Lower lobe of right lung (tissue), 2 donors: Measurements from ENCODE around the gene LGALS7. TPM values are rescaled to one million over a fixed set of nuclear protein-coding genes. Genes with fewer than 3 reads are reported as not detected.
"Not testable (repeated sequence)": the region's sequence is repeated elsewhere in the genome, so short reads cannot be mapped to it uniquely, and the experiment has no call there.

ENCODE experiments used
- ATAC-seq, 2 donors: fragments of 200-7000 bp; cut with Tn5 transposase; one replicate each; pipeline ENCODE4 v1.9.1; 2020 to 2022; ENCODE audit warnings: mild to moderate bottlenecking in 2 of 2, moderate library complexity in 2 of 2
- DNase-seq: peaks from one replicate; pipeline ENCODE4 v3.0.0-alpha.2; 2020
- H3K27ac ChIP-seq: fragments of 200-600 bp; one replicate; pipeline ENCODE4 v1.8.0; 2022
- H3K27me3 ChIP-seq: fragments of 200-600 bp; one replicate; pipeline ENCODE4 v1.8.0; 2022; ENCODE audit warnings: low read depth
- H3K36me3 ChIP-seq: fragments of 200-600 bp; one replicate; pipeline ENCODE4 v1.8.0; 2022; ENCODE audit warnings: mild to moderate bottlenecking
- H3K4me1 ChIP-seq: fragments of 200-600 bp; one replicate; pipeline ENCODE4 v1.8.0; 2022
- H3K4me3 ChIP-seq: fragments of 200-600 bp; one replicate; pipeline ENCODE4 v1.8.0; 2022; ENCODE audit warnings: mild to moderate bottlenecking
- H3K9me3 ChIP-seq: fragments of 200-600 bp; one replicate; pipeline ENCODE4 v1.8.0; 2022
- intact Hi-C: fragments of 100-400 bp; cut with DNase I; formaldehyde crosslinking; loops from one replicate; pipeline ENCODE4 v1.11.0; 2022
- total RNA-seq: library from RNA; stranded (reverse); fragmentation: NEBNext Ultra II Directional; extraction: Animal tissue kit (Norgen Biotek cat#: 25700); gene quantifications from one replicate; pipeline ENCODE4 v1.2.1, GENCODE V29; 2021
- TF ChIP-seq, protein P1 (sequence below): fragments of 200-600 bp; IDR thresholded peaks from one replicate; pipeline ENCODE4 v1.8.0; 2022; ENCODE audit warnings: antibody characterized with exemption, mild to moderate bottlenecking
- donor health status: DM: no; HTN: yes; CAD: no; lungs with severe emphysema.

The LGALS7 gene
- total RNA-seq, 1 donor from 2014 or later, result not detected

- H3K27ac ChIP-seq, result no peak overlapping the region
- no peak overlapping the region for H3K4me3 ChIP-seq
- no peaks in the 10 kb centered on the region for H3K4me1 ChIP-seq
- H3K9me3 ChIP-seq, result no peaks in the 10 kb centered on the region
- intact Hi-C loops, result no loop called here
- H3K27me3 ChIP-seq, result no peaks in the 10 kb centered on the region
- ATAC-seq, result no peak
- H3K36me3 ChIP-seq, result no peaks in the 10 kb centered on the region
- DNase-seq, result peak; percentile 30
- TF ChIP-seq, protein P1, sequence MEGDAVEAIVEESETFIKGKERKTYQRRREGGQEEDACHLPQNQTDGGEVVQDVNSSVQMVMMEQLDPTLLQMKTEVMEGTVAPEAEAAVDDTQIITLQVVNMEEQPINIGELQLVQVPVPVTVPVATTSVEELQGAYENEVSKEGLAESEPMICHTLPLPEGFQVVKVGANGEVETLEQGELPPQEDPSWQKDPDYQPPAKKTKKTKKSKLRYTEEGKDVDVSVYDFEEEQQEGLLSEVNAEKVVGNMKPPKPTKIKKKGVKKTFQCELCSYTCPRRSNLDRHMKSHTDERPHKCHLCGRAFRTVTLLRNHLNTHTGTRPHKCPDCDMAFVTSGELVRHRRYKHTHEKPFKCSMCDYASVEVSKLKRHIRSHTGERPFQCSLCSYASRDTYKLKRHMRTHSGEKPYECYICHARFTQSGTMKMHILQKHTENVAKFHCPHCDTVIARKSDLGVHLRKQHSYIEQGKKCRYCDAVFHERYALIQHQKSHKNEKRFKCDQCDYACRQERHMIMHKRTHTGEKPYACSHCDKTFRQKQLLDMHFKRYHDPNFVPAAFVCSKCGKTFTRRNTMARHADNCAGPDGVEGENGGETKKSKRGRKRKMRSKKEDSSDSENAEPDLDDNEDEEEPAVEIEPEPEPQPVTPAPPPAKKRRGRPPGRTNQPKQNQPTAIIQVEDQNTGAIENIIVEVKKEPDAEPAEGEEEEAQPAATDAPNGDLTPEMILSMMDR, result no peak
These were observed 13.4 kb upstream of the LGALS7 start for GRCh38 chr19:38786572-38787265.

- H3K4me1 ChIP-seq, DNase-seq, H3K36me3 ChIP-seq, H3K4me3 ChIP-seq, H3K27me3 ChIP-seq, ATAC-seq, H3K9me3 ChIP-seq, intact Hi-C loops, H3K27ac ChIP-seq: not testable (repeated sequence)
These were observed 12.7 kb upstream of the LGALS7 start for GRCh38 chr19:38786061-38786460.

DNA sequence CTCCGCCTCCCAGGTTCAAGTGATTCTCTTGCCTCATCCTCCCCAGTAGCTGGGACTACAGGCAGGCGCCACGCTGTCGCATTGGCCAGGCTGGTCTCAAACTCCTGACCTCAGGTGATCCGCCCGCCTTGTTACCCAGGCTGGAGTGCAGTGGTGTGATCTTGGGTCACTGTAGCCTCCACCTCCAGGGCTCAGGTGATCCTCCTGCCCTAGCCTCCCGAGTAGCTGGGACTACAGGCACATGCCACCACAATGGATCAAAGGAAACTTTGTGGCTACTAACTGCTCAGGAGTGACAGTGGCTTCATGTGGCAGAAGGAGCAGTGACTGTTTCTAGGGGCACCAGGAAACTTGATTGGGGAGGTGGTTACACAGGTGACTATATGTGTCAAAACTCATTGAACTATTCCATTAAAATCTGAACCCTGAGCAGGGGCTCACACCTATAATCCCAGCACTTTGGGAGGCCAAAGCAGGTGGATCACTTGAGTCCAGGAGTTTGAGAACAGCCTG is 11.9 kb upstream of the LGALS7 start:
- DNase-seq, result peak; percentile 6
- no peak for ATAC-seq
- no peak overlapping the region for H3K27ac ChIP-seq
- H3K4me1 ChIP-seq, result no peaks in the 10 kb centered on the region
- no peaks in the 10 kb centered on the region for H3K27me3 ChIP-seq
- no peak overlapping the region for H3K4me3 ChIP-seq
- intact Hi-C loops, result no loop called here
- no peaks in the 10 kb centered on the region for H3K36me3 ChIP-seq
- no peaks in the 10 kb centered on the region for H3K9me3 ChIP-seq
- TF ChIP-seq, protein P1, result no peak

DNA sequence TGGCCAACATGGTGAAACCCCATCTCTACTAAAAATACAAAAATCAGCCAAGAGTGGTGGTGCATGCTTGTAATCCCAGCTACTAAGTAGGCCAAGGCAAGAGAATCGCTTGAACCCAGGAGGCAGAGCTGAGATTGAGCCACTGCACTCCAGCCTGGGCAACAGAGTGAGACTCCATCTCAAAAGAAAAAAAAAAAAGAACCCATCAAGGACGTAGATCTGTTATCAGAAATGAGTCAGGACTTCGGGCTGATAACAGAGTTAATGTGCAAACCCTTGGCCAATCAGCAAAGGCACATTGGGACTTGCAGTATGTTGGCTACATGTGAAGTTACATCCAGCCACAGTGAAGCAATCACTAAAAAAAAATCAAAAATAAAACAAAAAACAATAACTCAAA is 10.9 kb upstream of the LGALS7 start:
- TF ChIP-seq, protein P1, result no peak
- H3K27me3 ChIP-seq, result no peaks in the 10 kb centered on the region
- no peaks in the 10 kb centered on the region for H3K36me3 ChIP-seq
- H3K27ac ChIP-seq, result no peak overlapping the region
- no peaks in the 10 kb centered on the region for H3K9me3 ChIP-seq
- DNase-seq (no peak), ATAC-seq (no peak)
- no peak overlapping the region for H3K4me3 ChIP-seq
- H3K4me1 ChIP-seq, result no peaks in the 10 kb centered on the region
- intact Hi-C loops, result no loop called here

DNA sequence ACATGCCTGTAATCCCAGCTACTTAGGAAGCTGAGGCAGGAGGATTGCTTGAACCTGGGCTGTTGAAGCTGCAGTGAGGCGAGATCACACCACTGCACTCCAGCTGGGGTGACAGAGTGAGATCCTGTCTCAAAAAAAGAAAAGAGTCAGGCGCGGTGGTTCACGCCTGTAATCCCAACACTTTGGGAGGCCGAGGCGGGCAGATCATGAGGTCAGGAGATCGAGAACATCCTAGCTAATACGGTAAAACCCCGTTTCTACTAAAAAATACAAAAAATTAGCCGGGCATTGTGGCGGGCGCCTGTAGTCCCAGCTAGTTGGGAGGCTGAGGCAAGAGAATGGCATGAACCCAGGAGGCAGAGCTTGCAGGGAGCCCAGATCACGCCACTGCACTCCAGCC is 8.9 kb upstream of the LGALS7 start:
- DNase-seq, ATAC-seq, H3K4me3 ChIP-seq, H3K4me1 ChIP-seq, H3K27me3 ChIP-seq, intact Hi-C loops, H3K9me3 ChIP-seq, H3K27ac ChIP-seq, H3K36me3 ChIP-seq: not testable (repeated sequence)

- intact Hi-C loops, result no loop called here
- H3K4me3 ChIP-seq, result no peak overlapping the region
- no peaks in the 10 kb centered on the region for H3K9me3 ChIP-seq
- ATAC-seq (no peak), DNase-seq (no peak)
- H3K4me1 ChIP-seq, result no peaks in the 10 kb centered on the region
- no peaks in the 10 kb centered on the region for H3K36me3 ChIP-seq
- TF ChIP-seq, protein P1, result no peak
- H3K27me3 ChIP-seq, result no peaks in the 10 kb centered on the region
- H3K27ac ChIP-seq, result no peak overlapping the region
These were observed 7.7 kb upstream of the LGALS7 start for GRCh38 chr19:38781058-38781457.
